H1 (cell line): Measurements from ENCODE around the gene ARHGAP24. TPM values are rescaled to one million over a fixed set of nuclear protein-coding genes. Genes with fewer than 3 reads are reported as not detected.

Experiments
- CTCF ChIA-PET: fragments of 300-600 bp; sonication (Branson Sonifier 250); formaldehyde crosslinking; loops from one replicate; lab custom pipeline; 2021; ENCODE audit not compliant: partially characterized antibody; lab: Charles Lee
- POLR2A ChIA-PET: fragments of 300-600 bp; sonication (Branson Sonifier 250); formaldehyde crosslinking; loops from one replicate; lab custom pipeline; 2021; ENCODE audit warnings: inconsistent platforms; ENCODE audit not compliant: partially characterized antibody; lab: Charles Lee
- DNase-seq, 2 experiments: peaks; one replicate each; pipeline versions ENCODE4 v3.0.0 to v3.0.0-alpha.2; 2010 to 2022; ENCODE audit warnings: low spot score in 2 of 2, low read depth in 1 of 2, mixed read lengths in 1 of 2
- FAIRE-seq: peaks from 2 replicates; lab custom pipeline; 2011; peaks lifted over from hg19 to GRCh38; lab: Jason Lieb, UNC
- H2AFZ ChIP-seq: 2 replicates; pipeline ENCODE4 v1.8.1; 2012; ENCODE audit warnings: low read length, inconsistent platforms
- H2AK5ac ChIP-seq: 2 replicates; pipeline ENCODE4 v1.6.1; 2013; ENCODE audit warnings: low read depth, low read length
- H2BK120ac ChIP-seq: replicated peaks from 2 replicates; pipeline ENCODE3; 2013; ENCODE audit warnings: low read depth, low read length, inconsistent platforms
- H2BK12ac ChIP-seq: 2 replicates; pipeline ENCODE4 v1.6.1; 2013; ENCODE audit warnings: low read depth, low read length
- H2BK15ac ChIP-seq: 2 replicates; pipeline ENCODE4 v1.6.1; 2013; ENCODE audit warnings: low read length
- H2BK20ac ChIP-seq: 2 replicates; pipeline ENCODE4 v1.6.1; 2013; ENCODE audit warnings: low read length
- H2BK5ac ChIP-seq: 2 replicates; pipeline ENCODE4 v1.6.1; 2013; ENCODE audit warnings: low read depth, low read length
- H3K14ac ChIP-seq: 2 replicates; pipeline ENCODE4 v1.6.1; 2013; ENCODE audit warnings: inconsistent platforms; ENCODE audit not compliant: insufficient read length
- H3K18ac ChIP-seq: 2 replicates; pipeline ENCODE4 v1.6.1; 2013; ENCODE audit warnings: low read length; ENCODE audit errors: extremely low read depth
- H3K23ac ChIP-seq: 2 replicates; pipeline ENCODE4 v1.6.1; 2013; ENCODE audit warnings: inconsistent platforms; ENCODE audit not compliant: insufficient read length
- H3K23me2 ChIP-seq: 2 replicates; pipeline ENCODE4 v1.6.1; 2013; ENCODE audit warnings: low read depth, low read length
- H3K27ac ChIP-seq: 2 replicates; pipeline ENCODE4 v1.6.1; 2011; ENCODE audit warnings: low read depth, low read length, inconsistent platforms
- H3K27me3 ChIP-seq, 4 experiments: replicated peaks in 1 of 4; 1 replicate in 1 of 4; 2 replicates in 3 of 4; pipeline versions ENCODE4 v1.6.1 to v1.8.1; 2011 to 2013; ENCODE audit warnings: low read length in 3 of 4, mild to moderate bottlenecking in 3 of 4, inconsistent platforms in 2 of 4, mixed read lengths in 2 of 4, moderate library complexity in 1 of 4; ENCODE audit not compliant: control insufficient read depth in 3 of 4, insufficient read depth in 3 of 4; ENCODE audit errors: extremely low read depth in 1 of 4
- H3K36me3 ChIP-seq, 4 experiments: 2 replicates each; pipeline versions ENCODE4 v1.6.1 to v1.8.1; 2011 to 2013; ENCODE audit warnings: mild to moderate bottlenecking in 4 of 4, low read length in 3 of 4, moderate library complexity in 2 of 4, control low read depth in 1 of 4, inconsistent platforms in 1 of 4; ENCODE audit not compliant: insufficient read depth in 4 of 4, control insufficient read depth in 2 of 4
- H3K4ac ChIP-seq: replicated peaks from 2 replicates; pipeline ENCODE3; 2013; ENCODE audit warnings: low read length, low read depth, mixed read lengths, inconsistent platforms; ENCODE audit not compliant: insufficient read length
- H3K4me1 ChIP-seq, 4 experiments: replicated peaks in 1 of 4; 1 replicate in 1 of 4; 2 replicates in 3 of 4; pipeline versions ENCODE4 v1.6.1 to v1.8.1; 2011 to 2013; ENCODE audit warnings: low read length in 3 of 4, inconsistent platforms in 2 of 4, mixed read lengths in 1 of 4; ENCODE audit not compliant: insufficient read depth in 4 of 4, control insufficient read depth in 3 of 4
- H3K4me2 ChIP-seq, 2 experiments: 2 replicates each; pipeline versions ENCODE4 v1.6.1 to v1.8.1; 2011 to 2013; ENCODE audit warnings: low read depth in 2 of 2, low read length in 2 of 2, control low read depth in 1 of 2, inconsistent platforms in 1 of 2, mild to moderate bottlenecking in 1 of 2; ENCODE audit not compliant: insufficient read depth in 1 of 2
- H3K4me3 ChIP-seq, 4 experiments: fragments of 200-600, 300-600 bp in 1 of 4; sonication (generic), shearing (Covaris generic), sonication (Bioruptor Twin) in 1 of 4; 2 replicates each; pipeline versions ENCODE4 v1.5.1 to v1.8.1; 2011 to 2016; ENCODE audit warnings: low read length in 4 of 4, low read depth in 3 of 4, control low read depth in 2 of 4, inconsistent platforms in 2 of 4, mild to moderate bottlenecking in 2 of 4, mixed read lengths in 1 of 4, moderate library complexity in 1 of 4; ENCODE audit not compliant: insufficient read depth in 2 of 4; ENCODE audit errors: extremely low read depth in 1 of 4
- H3K56ac ChIP-seq: replicated peaks from 2 replicates; pipeline ENCODE3; 2013; ENCODE audit warnings: low read depth, mild to moderate bottlenecking, mixed read lengths, low read length, inconsistent platforms; ENCODE audit not compliant: insufficient read length
- H3K79me1 ChIP-seq: 2 replicates; pipeline ENCODE4 v1.6.1; 2013; ENCODE audit warnings: low read depth, low read length, control low read depth
- H3K79me2 ChIP-seq, 2 experiments: 2 replicates each; pipeline versions ENCODE4 v1.6.1 to v1.8.1; 2012 to 2013; ENCODE audit warnings: low read length in 2 of 2, mild to moderate bottlenecking in 2 of 2, inconsistent platforms in 1 of 2; ENCODE audit not compliant: insufficient read depth in 2 of 2, control insufficient read depth in 1 of 2
- H3K9ac ChIP-seq, 4 experiments: replicated peaks in 1 of 4; 1 replicate in 1 of 4; 2 replicates in 3 of 4; pipeline versions ENCODE4 v1.6.1 to v1.8.1; 2011 to 2013; ENCODE audit warnings: low read depth in 3 of 4, low read length in 3 of 4, control low read depth in 2 of 4, mild to moderate bottlenecking in 2 of 4, moderate library complexity in 2 of 4, inconsistent platforms in 1 of 4; ENCODE audit errors: extremely low read depth in 1 of 4
- H3K9me3 ChIP-seq, 2 experiments: 2 replicates each; pipeline versions ENCODE4 v1.6.1 to v1.8.1; 2012 to 2013; ENCODE audit warnings: mild to moderate bottlenecking in 2 of 2, moderate library complexity in 2 of 2, control low read depth in 1 of 2, inconsistent platforms in 1 of 2, low read depth in 1 of 2, low read length in 1 of 2, mixed read lengths in 1 of 2; ENCODE audit not compliant: insufficient read depth in 2 of 2
- H4K20me1 ChIP-seq, 2 experiments: replicated peaks in 1 of 2; 2 replicates each; pipeline versions ENCODE3 to v1.8.1; 2011 to 2013; ENCODE audit warnings: inconsistent platforms in 2 of 2, low read length in 2 of 2, mild to moderate bottlenecking in 1 of 2; ENCODE audit not compliant: insufficient read depth in 2 of 2, control insufficient read depth in 1 of 2
- H4K5ac ChIP-seq: 2 replicates; pipeline ENCODE4 v1.6.1; 2013; ENCODE audit warnings: low read length, low read depth, mixed read lengths, inconsistent platforms; ENCODE audit not compliant: insufficient read length
- H4K8ac ChIP-seq: 2 replicates; pipeline ENCODE4 v1.8.0; 2013; ENCODE audit warnings: mild to moderate bottlenecking, moderate library complexity, low read length, inconsistent platforms; ENCODE audit not compliant: insufficient read depth; ENCODE audit errors: extremely low read depth
- H4K91ac ChIP-seq: replicated peaks from 2 replicates; pipeline ENCODE3; 2013; ENCODE audit warnings: low read length, mixed read lengths, inconsistent platforms; ENCODE audit not compliant: insufficient read length
- POU5F1 ChIP-seq: IDR thresholded peaks from 2 replicates; pipeline ENCODE4 v1.6.1; 2011; ENCODE audit warnings: low read depth, mild to moderate bottlenecking, low read length, moderate library complexity
- RNF2 ChIP-seq: fragments of 200-900, 300-1000 bp; sonication (generic); IDR thresholded peaks from 2 replicates; pipeline ENCODE4 v1.7.1; 2016; ENCODE audit warnings: borderline replicate concordance, low read depth, mild to moderate bottlenecking, antibody characterized with exemption, low read length; ENCODE audit not compliant: poor library complexity, severe bottlenecking; ENCODE audit errors: missing control alignments
- WGBS, 2 experiments: shearing (Covaris generic) in 1 of 2; methylation state at CpG; one replicate each; pipeline versions ENCODE4 v1.1.6 to v1.1.7; 2013 to 2015; ENCODE audit warnings: low lambda C conversion rate in 2 of 2, mixed read lengths in 2 of 2, inconsistent platforms in 1 of 2, low coverage in 1 of 2, missing lambda C conversion rate in 1 of 2; ENCODE audit not compliant: insufficient replicate concordance in 2 of 2, insufficient coverage in 1 of 2, insufficient read length in 1 of 2; ENCODE audit errors: extremely low coverage in 1 of 2, missing lambda C conversion rate in 1 of 2; 5-methylcytosine and 5-hydroxymethylcytosine counted together
- polyA plus RNA-seq, 7 experiments: library from polyadenylated mRNA; depleted of rRNA in 3 of 7; stranded (reverse) in 5 of 7; unstranded in 2 of 7; fragments of >200 nt in 5 of 7; fragments of 200-250 nt in 2 of 7; gene quantifications; 1 replicate in 5 of 7; 2 replicates in 1 of 7; 4 replicates in 1 of 7; pipeline versions ENCODE4 v1.2.1 to v1.2.3, GENCODE V29; 2011 to 2013; ENCODE audit warnings: missing spikeins in 2 of 7, mixed read lengths in 2 of 7
- total RNA-seq: library from RNA; stranded (reverse); fragmentation: NEBNext Ultra II Directional; extraction: Animal tissue kit (Norgen Biotek cat#: 25700); gene quantifications from 2 replicates; pipeline ENCODE4 v1.2.1, GENCODE V29; 2021

The ARHGAP24 gene
- total and polyA plus RNA-seq, 2 of the 8 experiments (the other 6 are each of a cell fraction or from before 2014, with no cell fraction given): 0.08 to 0.50 TPM

- Histone ChIP-seq H4K8ac (no peak overlapping the region), H3K36me3 (no peaks in the 10 kb centered on the region), H3K18ac (no peak overlapping the region), H2AK5ac (no peak overlapping the region), H3K4ac (no peak overlapping the region)
- no peak for TF ChIP-seq RNF2
- TF ChIP-seq POU5F1: no peak
- TF ChIP-seq, all 59 proteins: peak for 0
- no peaks in the 10 kb centered on the region for H3K27me3 ChIP-seq
- ChIA-PET POLR2A (no interaction called here), CTCF (interaction anchor here (1.2 kb wide), 1 partner anchor 13 kb away, joined by 3 read pairs; no protein-coding TSS in a partner anchor)
- H2BK120ac ChIP-seq: no peak overlapping the region
- no peak overlapping the region for H4K91ac ChIP-seq
- no peak overlapping the region for H2BK12ac ChIP-seq
- WGBS, 2 experiments: 85% methylated on average over 3 of the region's 3 CpGs; no CpG with 5 or more reads in 1 of the 2 experiments
- H3K79me2 ChIP-seq: no peaks in the 10 kb centered on the region
- H2BK5ac ChIP-seq: no peak overlapping the region
- DNase-seq (no peak), FAIRE-seq (no peak)
- H3K27ac ChIP-seq: no peak overlapping the region
- 0 out of 7 replicates have a peak, but pooled peaks cover 0 to 3% (median 0%) of the 10 kb centered on the region in 4 experiments for H3K4me1 ChIP-seq
- no peak overlapping the region for H3K23ac ChIP-seq
- H4K5ac ChIP-seq: no peak overlapping the region
- no peaks in the 10 kb centered on the region for H3K9me3 ChIP-seq
- H3K79me1 ChIP-seq: no peaks in the 10 kb centered on the region
- no peak overlapping the region for H3K4me2 ChIP-seq
- H4K20me1 ChIP-seq: no peaks in the 10 kb centered on the region
- no peak overlapping the region for H3K9ac ChIP-seq
- H2AFZ ChIP-seq: 0 out of 2 replicates have a peak overlapping the region, but pooled peaks have one; percentile 56
- H3K56ac ChIP-seq: no peak overlapping the region
- H3K4me3 ChIP-seq: no peak overlapping the region
- no peak overlapping the region for H2BK20ac ChIP-seq
- H3K23me2 ChIP-seq: no peaks in the 10 kb centered on the region
- no peak overlapping the region for H3K14ac ChIP-seq
- no peak overlapping the region for H2BK15ac ChIP-seq
These were observed 284.4 kb downstream of the ARHGAP24 start for GRCh38 chr4:85759388-85759787.
